Right lobe of liver (tissue), 4 donors: Measurements from ENCODE around the gene NRXN3.

Experiments used
- CTCF ChIP-seq, 4 donors: fragments of 200-600 bp in 3 of 4; fragments of 450-650 bp in 1 of 4; IDR thresholded peaks; one replicate each; pipeline versions ENCODE4 v1.5.1 to v1.8.0; 2016 to 2022; ENCODE audit warnings: antibody characterized with exemption in 4 of 4, mild to moderate bottlenecking in 2 of 4
- POLR2A ChIP-seq: fragments of 450-650 bp; IDR thresholded peaks from one replicate; pipeline ENCODE4 v1.6.1; 2017; ENCODE audit warnings: antibody characterized with exemption, mild to moderate bottlenecking
- donor health status: DM: no; HTN: no; CAD: no.
- donor health status: DM: no; HTN: no; CAD: no.
- donor health status: DM: no; HTN: yes; CAD: no.

- TF ChIP-seq POLR2A = no peak
- no peak for TF ChIP-seq CTCF (IDR thresholded peaks at IDR 0.05)
These were observed 1343.3 kb downstream of the NRXN3 start for GRCh38 chr14:79513446-79513845.
